Measurements from ENCODE around the gene A4GALT. TPM values are rescaled to one million over a fixed set of nuclear protein-coding genes. Genes with fewer than 3 reads are reported as not detected.

A4GALT gene
- total and polyA plus RNA-seq, 7 donors, result 1.6 to 51.0 (median 23.5) TPM

DNA sequence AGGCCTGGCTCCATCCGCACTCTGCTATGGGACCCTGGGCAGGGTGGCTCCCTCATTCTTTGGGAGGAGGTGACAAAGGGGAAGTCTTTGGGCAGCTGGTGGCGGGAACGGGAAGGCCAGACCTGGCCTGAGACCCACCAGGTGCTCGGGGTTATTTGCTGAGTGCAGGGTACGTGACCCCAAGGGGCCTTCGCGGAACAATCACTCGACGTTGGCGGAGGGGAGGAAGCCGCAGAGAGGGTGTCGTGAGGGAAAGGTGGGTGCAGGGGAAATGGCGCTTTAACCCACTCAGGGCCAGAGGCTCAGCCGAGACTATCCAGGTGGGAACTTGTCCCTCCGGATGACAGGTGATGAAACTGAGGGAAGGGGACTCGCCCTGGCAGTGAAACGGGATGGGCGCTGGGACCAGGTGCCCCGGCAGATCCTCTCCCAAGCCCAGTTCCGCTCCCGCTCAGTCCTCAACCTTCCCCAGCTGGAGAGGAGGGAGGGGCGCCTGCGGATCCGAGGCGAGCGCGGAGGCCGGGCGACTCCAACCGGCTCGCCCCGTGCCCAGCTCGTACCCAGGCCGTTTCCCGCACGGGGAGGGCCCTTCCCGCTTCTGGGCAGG lies 911 bp downstream of the A4GALT start:
- intact Hi-C loops (cut with DNase I), result loop anchor here (1.0 to 5.0 kb wide), 2 partner anchors 57 to 102 kb away; no protein-coding TSS in a partner anchor
- peaks cover 0 to 52% (median 46%) of the 10 kb centered on the region in 4 donors for H3K4me1 ChIP-seq
- peaks cover 0 to 7% (median 0%) of the 10 kb centered on the region in 3 donors for H3K27me3 ChIP-seq
- 6 to 11% methylated on average over 37 of the region's 37 CpGs for WGBS, 2 donors
- TF ChIP-seq, protein P1, sequence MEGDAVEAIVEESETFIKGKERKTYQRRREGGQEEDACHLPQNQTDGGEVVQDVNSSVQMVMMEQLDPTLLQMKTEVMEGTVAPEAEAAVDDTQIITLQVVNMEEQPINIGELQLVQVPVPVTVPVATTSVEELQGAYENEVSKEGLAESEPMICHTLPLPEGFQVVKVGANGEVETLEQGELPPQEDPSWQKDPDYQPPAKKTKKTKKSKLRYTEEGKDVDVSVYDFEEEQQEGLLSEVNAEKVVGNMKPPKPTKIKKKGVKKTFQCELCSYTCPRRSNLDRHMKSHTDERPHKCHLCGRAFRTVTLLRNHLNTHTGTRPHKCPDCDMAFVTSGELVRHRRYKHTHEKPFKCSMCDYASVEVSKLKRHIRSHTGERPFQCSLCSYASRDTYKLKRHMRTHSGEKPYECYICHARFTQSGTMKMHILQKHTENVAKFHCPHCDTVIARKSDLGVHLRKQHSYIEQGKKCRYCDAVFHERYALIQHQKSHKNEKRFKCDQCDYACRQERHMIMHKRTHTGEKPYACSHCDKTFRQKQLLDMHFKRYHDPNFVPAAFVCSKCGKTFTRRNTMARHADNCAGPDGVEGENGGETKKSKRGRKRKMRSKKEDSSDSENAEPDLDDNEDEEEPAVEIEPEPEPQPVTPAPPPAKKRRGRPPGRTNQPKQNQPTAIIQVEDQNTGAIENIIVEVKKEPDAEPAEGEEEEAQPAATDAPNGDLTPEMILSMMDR (IDR thresholded peaks at IDR 0.05), result no peak
- TF ChIP-seq EP300 (IDR thresholded peaks at IDR 0.05) (no peak), POLR2A (IDR thresholded peaks at IDR 0.05) (no peak), POLR2AphosphoS5 (IDR thresholded peaks at IDR 0.05) (peak in 2 of 4 donors; percentile 5 to 45)
- no peaks in the 10 kb centered on the region for H3K9me3 ChIP-seq
- no peaks in the 10 kb centered on the region for H3K36me3 ChIP-seq
- H3K27ac ChIP-seq, result peak overlapping the region; percentile 95 to 96 (median 96)
- H3K4me3 ChIP-seq, result peak overlapping the region; percentile 74 to 98 (median 88)
- DNase-seq, result no peak

DNA sequence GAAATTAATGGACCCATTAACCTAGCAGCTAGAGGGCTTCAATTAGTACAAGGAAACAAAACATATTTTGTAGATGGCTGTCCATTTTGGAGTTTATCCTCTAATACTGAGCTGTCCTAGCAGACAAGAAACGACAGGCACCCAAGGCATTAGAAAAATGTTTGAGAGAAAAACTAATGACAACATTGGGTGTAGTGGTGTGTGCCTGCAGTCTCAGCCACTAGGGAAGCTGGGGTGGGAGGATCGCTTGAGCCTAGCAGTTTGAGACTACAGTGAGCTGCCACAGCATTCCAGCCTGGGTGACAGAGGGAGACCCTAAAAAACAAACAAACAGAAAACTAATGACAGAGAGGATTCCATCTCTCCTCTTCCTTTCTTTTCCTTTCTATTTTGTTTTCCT lies 1.5 kb downstream of the A4GALT start:
- DNase-seq, result no peak
- Histone ChIP-seq H3K4me1 (peaks cover 0 to 52% (median 50%) of the 10 kb centered on the region in 4 donors), H3K27me3 (peaks cover 0 to 7% (median 0%) of the 10 kb centered on the region in 3 donors), H3K27ac (peak overlapping the region; percentile 95 to 96 (median 96)), H3K9me3 (no peaks in the 10 kb centered on the region), H3K4me3 (peak overlapping the region in 3 of 4 donors; percentile 87 to 98 (median 90)), H3K36me3 (no peaks in the 10 kb centered on the region)
- intact Hi-C loops (cut with DNase I), result loop anchor here (1.0 to 5.0 kb wide), 2 partner anchors 57 to 102 kb away; no protein-coding TSS in a partner anchor
- WGBS, 2 donors, result 47 to 65% methylated on average over 2 of the region's 2 CpGs
- TF ChIP-seq POLR2AphosphoS5 (IDR thresholded peaks at IDR 0.05), result peak in 2 of 4 donors; percentile 20 to 26
- TF ChIP-seq, protein P1 (IDR thresholded peaks at IDR 0.05), result peak in 1 of 4 experiments; percentile 24
- TF ChIP-seq EP300 (IDR thresholded peaks at IDR 0.05), result no peak
- TF ChIP-seq POLR2A (IDR thresholded peaks at IDR 0.05), result no peak

DNA sequence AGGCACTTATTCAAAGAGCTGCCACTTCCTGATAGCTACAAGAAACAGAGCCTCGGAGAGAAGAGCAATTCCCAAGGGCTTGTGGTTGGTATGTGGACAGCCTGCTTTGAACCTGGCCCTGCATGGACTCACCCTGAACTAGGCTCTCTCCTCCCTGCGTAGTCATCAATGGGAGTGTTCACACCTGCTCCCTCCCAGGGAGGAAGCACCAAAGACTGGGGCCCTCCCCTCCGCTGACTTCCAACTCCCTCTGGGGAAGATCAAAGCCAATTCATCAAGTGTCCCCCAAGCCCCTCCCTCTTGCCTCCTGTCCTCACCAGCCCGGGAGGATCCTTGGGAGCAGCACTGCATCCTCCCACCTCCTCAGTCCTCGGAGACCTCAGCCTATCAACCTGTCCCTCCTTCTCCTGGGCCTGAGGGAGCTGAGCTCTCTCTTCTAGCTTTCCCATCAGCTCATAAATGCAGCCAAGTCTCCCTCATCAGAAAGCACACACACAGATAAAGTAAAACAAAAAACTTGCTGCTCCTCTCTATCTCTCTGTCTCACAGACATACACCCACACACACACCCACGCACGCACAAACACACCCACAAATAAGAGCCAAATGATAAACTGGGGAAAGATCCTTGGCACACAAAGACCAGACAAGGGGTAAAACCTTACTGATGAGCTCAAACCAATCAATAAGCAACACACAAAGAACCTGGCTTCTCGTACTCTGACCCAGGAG lies 3.3 kb downstream of the A4GALT start:
- WGBS, 2 donors, result 31 to 47% methylated on average over 8 of the region's 8 CpGs
- TF ChIP-seq POLR2AphosphoS5 (IDR thresholded peaks at IDR 0.05) (peak in 1 of 4 donors; percentile 21), POLR2A (IDR thresholded peaks at IDR 0.05) (no peak)
- TF ChIP-seq, protein P1 (IDR thresholded peaks at IDR 0.05), result no peak
- Histone ChIP-seq H3K9me3 (no peaks in the 10 kb centered on the region), H3K27ac (peak overlapping the region; percentile 95 to 96 (median 96)), H3K36me3 (no peaks in the 10 kb centered on the region), H3K27me3 (peaks cover 0 to 7% (median 0%) of the 10 kb centered on the region in 3 donors), H3K4me3 (no peak overlapping the region), H3K4me1 (peaks cover 0 to 55% (median 50%) of the 10 kb centered on the region in 4 donors)
- intact Hi-C loops (cut with DNase I), result loop anchor here (5.0 kb wide), 1 partner anchor 100 kb away; no protein-coding TSS in a partner anchor
- no peak for DNase-seq

DNA sequence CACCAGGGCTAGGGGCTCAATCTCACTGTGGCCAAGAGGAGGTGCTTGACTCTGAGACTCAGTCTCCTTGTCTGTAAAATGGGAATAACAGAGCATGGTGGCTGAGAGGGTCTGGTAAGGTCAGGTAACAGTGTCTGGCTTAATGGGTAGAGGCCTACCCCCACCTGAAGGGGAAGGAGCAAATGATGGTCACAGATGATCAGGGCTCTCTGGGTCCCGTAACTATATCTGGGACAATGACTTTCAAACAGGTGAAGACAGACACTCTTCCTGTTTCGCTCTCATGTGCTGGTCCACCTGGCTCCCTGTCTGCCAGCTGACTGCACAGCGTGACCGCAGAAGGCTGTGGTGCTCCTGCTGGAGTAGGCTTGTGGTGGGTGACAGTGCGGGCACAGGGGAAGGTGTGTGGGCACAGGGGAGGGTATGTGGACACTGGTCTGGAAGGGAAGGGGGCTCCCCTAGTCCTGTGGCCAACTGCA lies 4.0 kb downstream of the A4GALT start:
- Histone ChIP-seq H3K4me3 (no peak overlapping the region), H3K9me3 (no peaks in the 10 kb centered on the region), H3K4me1 (peaks cover 0 to 62% (median 55%) of the 10 kb centered on the region in 4 donors), H3K27ac (peak overlapping the region; percentile 95 to 96 (median 96)), H3K36me3 (no peaks in the 10 kb centered on the region), H3K27me3 (peaks cover 0 to 7% (median 0%) of the 10 kb centered on the region in 3 donors)
- no peak for DNase-seq
- intact Hi-C loops (cut with DNase I), result loop anchor here (5.0 kb wide), 1 partner anchor 99 kb away; no protein-coding TSS in a partner anchor
- 73 to 93% methylated on average over 5 of the region's 5 CpGs for WGBS, 2 donors
- TF ChIP-seq POLR2AphosphoS5 (IDR thresholded peaks at IDR 0.05) (no peak), POLR2A (IDR thresholded peaks at IDR 0.05) (no peak), EP300 (IDR thresholded peaks at IDR 0.05) (no peak)
- TF ChIP-seq, protein P1 (IDR thresholded peaks at IDR 0.05), result no peak
